Calu3 (cell line): ENCODE data around the gene IFITM5. TPM values are rescaled to one million over a fixed set of nuclear protein-coding genes. Genes with fewer than 3 reads are reported as not detected.

Experiments
- BruUV-seq: library from RNA; stranded (reverse); fragments of 400-500 nt; replicated peaks from 2 replicates; lab custom pipeline; 2021; lab: Mats Ljungman, UMichigan
- CTCF ChIA-PET: fragments of 300-600 bp; sonication (Branson Sonifier 250); formaldehyde crosslinking; loops from one replicate; lab custom pipeline; 2022; ENCODE audit warnings: antibody characterized with exemption; lab: Charles Lee
- DNase-seq: peaks from one replicate; pipeline ENCODE4 v3.0.0; 2022
- H3K27ac Mint-ChIP-seq: one replicate; pipeline ENCODE4 v1.8.0; 2022; ENCODE audit warnings: mixed read lengths; ENCODE audit not compliant: unreplicated experiment
- H3K27me3 Mint-ChIP-seq: one replicate; pipeline ENCODE4 v1.8.0; 2022; ENCODE audit warnings: mixed read lengths; ENCODE audit not compliant: unreplicated experiment
- H3K36me3 Mint-ChIP-seq: one replicate; pipeline ENCODE4 v1.8.0; 2022; ENCODE audit warnings: mild to moderate bottlenecking, moderate library complexity, mixed read lengths; ENCODE audit not compliant: insufficient read depth, unreplicated experiment
- H3K4me1 Mint-ChIP-seq: one replicate; pipeline ENCODE4 v1.8.0; 2022; ENCODE audit warnings: mild to moderate bottlenecking, low read depth, mixed read lengths; ENCODE audit not compliant: unreplicated experiment
- H3K4me3 Mint-ChIP-seq: one replicate; pipeline ENCODE4 v1.8.0; 2022; ENCODE audit warnings: mild to moderate bottlenecking, low read depth, moderate library complexity, mixed read lengths; ENCODE audit not compliant: unreplicated experiment
- H3K9me3 Mint-ChIP-seq: one replicate; pipeline ENCODE4 v1.8.0; 2022; ENCODE audit warnings: low read depth, mixed read lengths; ENCODE audit not compliant: unreplicated experiment
- intact Hi-C: fragments of 100-400 bp; cut with micrococcal nuclease; formaldehyde crosslinking; loops from one replicate; pipeline ENCODE4 v1.10.0; 2022; ENCODE audit not compliant: unreplicated experiment
- total RNA-seq: library from RNA; stranded (reverse); gene quantifications from 2 replicates; pipeline ENCODE4 v1.2.3, GENCODE V29; 2022
- TF ChIP-seq, protein P1 (sequence below): fragments of 200-600 bp; IDR thresholded peaks from one replicate; pipeline ENCODE4 v1.8.0; 2022; ENCODE audit warnings: antibody characterized with exemption; ENCODE audit not compliant: unreplicated experiment

The IFITM5 gene
- total RNA-seq, 1 experiment from 2014 or later: not detected

DNA sequence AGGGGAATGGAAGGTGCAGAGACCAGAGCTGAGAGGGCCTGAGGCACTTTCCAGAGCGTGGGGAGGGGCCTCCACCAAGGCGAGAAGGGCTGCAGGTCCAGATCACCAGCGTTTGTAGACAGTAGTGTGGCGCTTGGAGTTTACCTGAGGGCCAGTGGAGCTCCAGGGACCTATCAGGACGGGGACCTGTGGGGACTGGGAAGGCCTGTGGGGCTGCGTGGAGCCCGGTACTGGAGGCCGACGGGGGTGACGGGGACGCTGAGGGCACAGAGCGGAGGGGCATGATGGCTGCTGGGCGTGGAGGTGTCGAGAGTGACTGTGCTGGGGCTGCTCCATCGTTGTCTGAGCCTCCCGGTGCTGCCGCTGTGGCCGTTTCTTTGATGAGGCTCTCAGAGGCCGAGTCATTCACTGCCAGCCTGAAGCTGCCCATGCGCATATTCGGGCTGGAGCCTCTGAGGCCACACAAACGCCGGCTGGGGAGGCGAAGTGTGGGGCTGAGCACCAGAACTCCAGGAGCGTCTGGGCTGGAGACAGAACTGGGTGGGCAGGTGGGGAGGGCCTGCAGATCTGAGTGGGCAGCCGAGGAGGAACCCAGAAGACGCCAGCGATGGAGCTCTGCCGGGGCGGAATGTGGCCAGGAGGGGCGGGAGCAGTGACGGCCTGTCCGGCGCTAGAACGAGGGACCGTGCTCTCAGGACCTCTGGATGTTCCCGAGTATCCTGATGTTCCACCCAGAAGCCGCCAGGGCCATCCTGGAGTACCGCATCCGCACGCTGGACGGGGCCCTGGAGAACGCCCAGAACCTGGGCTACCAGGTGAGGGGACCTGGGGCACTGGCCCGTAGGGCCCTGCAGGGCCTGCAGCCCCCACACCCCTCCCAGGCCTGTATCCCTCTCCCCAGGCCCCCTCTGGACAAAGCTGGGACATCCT lies 7.8 kb downstream of the IFITM5 start:
- CTCF ChIA-PET: no interaction called here

DNA sequence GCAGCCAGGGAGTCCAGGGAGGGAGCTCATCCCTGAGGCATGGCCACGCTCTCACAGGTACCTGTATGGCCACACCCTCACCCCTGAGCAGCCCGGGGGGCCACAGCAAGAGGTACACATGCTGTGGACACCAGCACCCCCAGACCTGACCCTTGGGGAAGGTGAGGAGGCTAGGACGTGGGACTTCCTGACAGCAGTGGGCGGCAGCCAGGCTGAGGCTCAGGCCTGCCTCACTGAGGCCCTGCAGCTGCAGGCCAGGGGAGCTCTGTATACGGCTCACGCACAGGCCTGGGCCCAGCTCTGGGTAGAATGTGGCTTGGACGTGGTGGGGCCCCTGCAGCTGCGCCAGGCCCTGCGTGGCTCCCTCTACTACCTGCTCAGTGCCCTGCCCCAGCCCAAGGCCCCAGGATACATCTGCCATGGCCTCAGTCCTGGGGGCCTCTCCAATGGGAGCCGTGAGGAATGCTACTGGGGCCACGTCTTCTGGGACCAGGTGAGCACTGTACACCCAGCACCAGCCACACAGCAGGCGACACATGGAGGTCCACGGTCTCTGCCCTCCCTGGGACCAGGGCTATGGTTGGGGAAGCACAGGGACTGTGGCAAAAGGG lies 8.6 kb downstream of the IFITM5 start:
- H3K36me3 Mint-ChIP-seq: peaks cover 13% of the 10 kb centered on the region
- no peak for DNase-seq
- CTCF ChIA-PET: no interaction called here
- H3K4me1 Mint-ChIP-seq: peaks cover 9% of the 10 kb centered on the region
- no TSS peak for BruUV-seq
- TF ChIP-seq, protein P1, sequence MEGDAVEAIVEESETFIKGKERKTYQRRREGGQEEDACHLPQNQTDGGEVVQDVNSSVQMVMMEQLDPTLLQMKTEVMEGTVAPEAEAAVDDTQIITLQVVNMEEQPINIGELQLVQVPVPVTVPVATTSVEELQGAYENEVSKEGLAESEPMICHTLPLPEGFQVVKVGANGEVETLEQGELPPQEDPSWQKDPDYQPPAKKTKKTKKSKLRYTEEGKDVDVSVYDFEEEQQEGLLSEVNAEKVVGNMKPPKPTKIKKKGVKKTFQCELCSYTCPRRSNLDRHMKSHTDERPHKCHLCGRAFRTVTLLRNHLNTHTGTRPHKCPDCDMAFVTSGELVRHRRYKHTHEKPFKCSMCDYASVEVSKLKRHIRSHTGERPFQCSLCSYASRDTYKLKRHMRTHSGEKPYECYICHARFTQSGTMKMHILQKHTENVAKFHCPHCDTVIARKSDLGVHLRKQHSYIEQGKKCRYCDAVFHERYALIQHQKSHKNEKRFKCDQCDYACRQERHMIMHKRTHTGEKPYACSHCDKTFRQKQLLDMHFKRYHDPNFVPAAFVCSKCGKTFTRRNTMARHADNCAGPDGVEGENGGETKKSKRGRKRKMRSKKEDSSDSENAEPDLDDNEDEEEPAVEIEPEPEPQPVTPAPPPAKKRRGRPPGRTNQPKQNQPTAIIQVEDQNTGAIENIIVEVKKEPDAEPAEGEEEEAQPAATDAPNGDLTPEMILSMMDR: no peak
- intact Hi-C loops: no loop called here
- H3K27me3 Mint-ChIP-seq: peaks cover 38% of the 10 kb centered on the region
- no peak overlapping the region for H3K27ac Mint-ChIP-seq
- peak overlapping the region; percentile 75 for H3K4me3 Mint-ChIP-seq
- H3K9me3 Mint-ChIP-seq: no peaks in the 10 kb centered on the region

More for the DNA sequence above, 7.8 kb downstream of the IFITM5 start:
- Mint-ChIP-seq H3K4me1 (peaks cover 9% of the 10 kb centered on the region), H3K9me3 (no peaks in the 10 kb centered on the region), H3K27me3 (peaks cover 38% of the 10 kb centered on the region), H3K36me3 (peaks cover 13% of the 10 kb centered on the region), H3K4me3 (no peak overlapping the region), H3K27ac (no peak overlapping the region)
- no peak for DNase-seq
- no TSS peak for BruUV-seq
- TF ChIP-seq, protein P1: no peak
- intact Hi-C loops: no loop called here

DNA sequence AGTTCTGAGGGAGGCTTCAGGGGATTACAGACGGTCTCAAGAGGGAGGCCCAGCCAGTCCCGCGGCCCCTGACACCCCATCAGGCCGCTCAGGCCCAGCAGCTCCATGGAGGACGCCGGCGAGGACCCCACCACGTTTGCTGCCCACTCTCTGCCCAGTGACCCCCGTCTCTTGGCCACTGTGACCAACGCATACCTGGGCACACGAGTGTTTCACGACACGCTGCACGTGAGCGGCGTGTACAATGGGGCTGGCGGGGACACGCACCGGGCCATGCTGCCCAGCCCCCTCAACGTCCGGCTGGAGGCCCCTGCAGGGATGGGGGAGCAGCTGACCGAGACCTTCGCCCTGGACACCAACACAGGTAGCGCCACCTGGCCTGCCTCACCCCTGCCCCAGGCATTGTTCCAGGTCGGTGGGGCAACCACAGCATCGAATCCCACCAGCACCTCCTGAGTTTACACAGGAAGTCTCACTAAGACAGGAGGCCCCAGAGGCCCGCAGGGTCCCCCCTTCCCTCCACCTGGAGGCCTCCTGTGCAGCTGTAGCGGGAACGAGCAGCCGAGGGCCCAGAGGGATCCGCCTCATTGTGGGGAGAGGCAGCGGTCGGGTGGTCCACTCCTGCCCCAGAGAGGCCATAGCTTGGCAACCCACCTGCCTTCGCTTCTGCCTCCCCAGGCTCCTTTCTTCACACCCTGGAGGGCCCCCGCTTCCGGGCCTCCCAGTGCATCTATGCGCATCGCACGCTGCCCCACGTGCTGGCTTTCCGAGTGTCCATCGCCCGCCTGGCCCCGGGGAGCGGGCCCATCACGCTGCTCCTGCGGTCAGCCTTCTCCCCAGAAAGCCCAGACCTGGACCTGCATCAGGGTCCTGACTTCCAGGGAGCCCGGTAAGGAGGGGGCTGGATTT lies 9.4 kb downstream of the IFITM5 start:
- H3K36me3 Mint-ChIP-seq: peaks cover 13% of the 10 kb centered on the region
- H3K27me3 Mint-ChIP-seq: peaks cover 38% of the 10 kb centered on the region
- TF ChIP-seq, protein P1: no peak
- DNase-seq: no peak
- no peaks in the 10 kb centered on the region for H3K9me3 Mint-ChIP-seq
- no peak overlapping the region for H3K27ac Mint-ChIP-seq
- BruUV-seq: TSS peak; percentile 61
- peak overlapping the region; percentile 75 for H3K4me3 Mint-ChIP-seq
- peaks cover 9% of the 10 kb centered on the region for H3K4me1 Mint-ChIP-seq
- intact Hi-C loops: no loop called here
- CTCF ChIA-PET: no interaction called here

DNA sequence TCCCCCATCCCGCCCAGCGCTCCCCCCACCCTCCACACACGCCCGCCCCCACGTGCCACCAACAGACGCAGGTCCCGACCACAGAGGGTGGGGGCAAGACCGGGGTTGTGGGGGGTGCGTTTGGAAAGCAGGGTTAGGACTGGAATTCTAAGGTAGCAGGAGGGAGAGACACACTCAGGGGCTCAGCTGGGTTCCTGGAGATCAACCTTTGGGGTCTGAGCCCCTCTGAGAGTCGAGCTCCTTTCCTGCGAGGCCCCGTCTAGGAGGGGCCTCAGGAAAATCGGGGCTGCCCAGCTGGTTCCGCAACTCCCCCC lies 10.0 kb downstream of the IFITM5 start:
- Mint-ChIP-seq H3K27me3 (peaks cover 42% of the 10 kb centered on the region), H3K4me3 (peak overlapping the region; percentile 75), H3K9me3 (no peaks in the 10 kb centered on the region), H3K4me1 (peaks cover 9% of the 10 kb centered on the region), H3K36me3 (peaks cover 13% of the 10 kb centered on the region), H3K27ac (no peak overlapping the region)
- TF ChIP-seq, protein P1: no peak
- no TSS peak for BruUV-seq
- CTCF ChIA-PET: no interaction called here
- intact Hi-C loops: no loop called here
- DNase-seq: no peak
